K562 (cell line): ENCODE data around the gene DPH1. TPM values are rescaled to one million over a fixed set of nuclear protein-coding genes. Genes with fewer than 3 reads are reported as not detected.

Source experiments
- ATAC-seq: fragments of 200-7000 bp; cut with Tn5 transposase; 3 replicates; pipeline ENCODE4 v1.9.1; 2020; ENCODE audit warnings: moderate library complexity
- BruUV-seq: library from RNA; stranded (reverse); fragments of 400-500 nt; replicated peaks from 2 replicates; lab custom pipeline; 2021; lab: Mats Ljungman, UMichigan
- CTCF ChIA-PET: fragments of 300-600 bp; formaldehyde crosslinking; extraction: SDS; loops from one replicate; lab custom pipeline; 2021; ENCODE audit warnings: low intra/inter-chr PET ratio; lab: Yijun Ruan, JAX
- POLR2A ChIA-PET: fragments of 300-600, 350-650 bp; sonication (Branson Sonifier 250); formaldehyde crosslinking; extraction: SDS; loops from one replicate; lab custom pipeline; 2021; ENCODE audit warnings: antibody characterized with exemption, inconsistent platforms; lab: Yijun Ruan, JAX
- DNase-seq, 4 experiments: peaks; one replicate each; pipeline versions ENCODE4 v3.0.0 to v3.0.0-alpha.2; 2011 to 2018; ENCODE audit warnings: low spot score in 3 of 4, mixed read lengths in 3 of 4; ENCODE audit errors: extremely low read depth in 1 of 4
- FAIRE-seq: peaks from 2 replicates; lab custom pipeline; 2011; peaks lifted over from hg19 to GRCh38; lab: Jason Lieb, UNC
- H2AFZ ChIP-seq: 2 replicates; pipeline ENCODE4 v1.6.0; 2011; ENCODE audit warnings: low read depth, low read length, control low read depth, inconsistent platforms
- H3K27ac ChIP-seq: fragments of 200-600 bp; 3 replicates; pipeline ENCODE4 v1.8.0; 2011; ENCODE audit warnings: low read depth, mild to moderate bottlenecking, control low read depth, inconsistent platforms, low read length, moderate library complexity, mixed read lengths; ENCODE audit errors: extremely low read depth
- H3K27me3 ChIP-seq, 2 experiments: fragments of 300-600 bp in 1 of 2; 2 replicates in 1 of 2; 3 replicates in 1 of 2; pipeline versions ENCODE4 v1.6.0 to v1.8.0; 2011; ENCODE audit warnings: inconsistent platforms in 2 of 2, low read length in 2 of 2, mild to moderate bottlenecking in 1 of 2, mixed read lengths in 1 of 2, moderate library complexity in 1 of 2; ENCODE audit not compliant: control insufficient read depth in 2 of 2, insufficient read depth in 2 of 2
- H3K36me3 ChIP-seq: fragments of 300-600 bp; 3 replicates; pipeline ENCODE4 v1.8.0; 2011; ENCODE audit warnings: mild to moderate bottlenecking, low read length, inconsistent platforms; ENCODE audit not compliant: control insufficient read depth, insufficient read depth
- H3K4me1 ChIP-seq, 2 experiments: fragments of 200-600 bp in 1 of 2; replicated peaks in 1 of 2; 2 replicates in 1 of 2; 3 replicates in 1 of 2; pipeline versions ENCODE4 v1.5.1 to v1.8.0; 2011; ENCODE audit warnings: inconsistent platforms in 2 of 2, low read length in 2 of 2, mild to moderate bottlenecking in 1 of 2, mixed read lengths in 1 of 2, moderate library complexity in 1 of 2; ENCODE audit not compliant: control insufficient read depth in 2 of 2, insufficient read depth in 2 of 2
- H3K4me2 ChIP-seq: 2 replicates; pipeline ENCODE4 v1.6.1; 2011; ENCODE audit warnings: low read length, control low read depth, inconsistent platforms, mixed read lengths; ENCODE audit not compliant: insufficient read depth
- H3K4me3 ChIP-seq: fragments of 200-600 bp; sonication (generic), shearing (Covaris generic); 2 replicates; pipeline ENCODE4 v1.5.1; 2016; ENCODE audit warnings: control low read depth, inconsistent platforms
- H3K79me2 ChIP-seq: fragments of 200-600 bp; 3 replicates; pipeline ENCODE4 v1.8.0; 2011; ENCODE audit warnings: low read length, inconsistent platforms; ENCODE audit not compliant: control insufficient read depth, insufficient read depth
- H3K9ac ChIP-seq, 2 experiments: 2 replicates each; pipeline versions ENCODE4 v1.6.0 to v1.6.1; 2011; ENCODE audit warnings: low read depth in 2 of 2, low read length in 2 of 2, control low read depth in 1 of 2, inconsistent platforms in 1 of 2, mild to moderate bottlenecking in 1 of 2, mixed read lengths in 1 of 2; ENCODE audit not compliant: insufficient read depth in 1 of 2
- H3K9me1 ChIP-seq: one replicate; pipeline ENCODE4 v1.6.0; 2011; ENCODE audit warnings: inconsistent platforms, mild to moderate bottlenecking, low read length, moderate library complexity; ENCODE audit not compliant: control insufficient read depth, insufficient read depth
- H3K9me3 ChIP-seq: replicated peaks from 2 replicates; pipeline ENCODE4 v1.5.1; 2011; ENCODE audit warnings: low read depth, low read length, inconsistent platforms; ENCODE audit not compliant: control insufficient read depth, insufficient read depth
- H4K20me1 ChIP-seq: replicated peaks from 2 replicates; pipeline ENCODE4 v1.6.1; 2011; ENCODE audit warnings: low read length, inconsistent platforms, mixed read lengths; ENCODE audit not compliant: control insufficient read depth, insufficient read depth
- ATF7 ChIP-seq: fragments of 450-650 bp; IDR thresholded peaks from 2 replicates; pipeline ENCODE4 v1.7.1; 2014; ENCODE audit warnings: mild to moderate bottlenecking, moderate library complexity
- CHD1 ChIP-seq: fragments of 200-600 bp; sonication (generic); IDR thresholded peaks from one replicate; pipeline ENCODE4 v1.6.1; 2012; ENCODE audit warnings: mild to moderate bottlenecking, moderate library complexity, low read length, inconsistent platforms
- ELF4 ChIP-seq: fragments of 450-650 bp; formaldehyde crosslinking; IDR thresholded peaks from 2 replicates; pipeline ENCODE4 v1.4.0; 2022; ENCODE audit warnings: missing genetic modification characterization
- HIVEP1 ChIP-seq: fragments of 250-450 bp; sonication (Bioruptor Pico); IDR thresholded peaks from 2 replicates; pipeline ENCODE4 v1.4.0; 2020; ENCODE audit warnings: mild to moderate bottlenecking
- MCM3 ChIP-seq: fragments of 450-650 bp; IDR thresholded peaks from 2 replicates; pipeline ENCODE4 v1.6.1; 2016
- NFE2L1 ChIP-seq: fragments of 450-650 bp; IDR thresholded peaks from 2 replicates; pipeline ENCODE4 v1.6.1; 2016; ENCODE audit warnings: missing genetic modification characterization, low read depth, mild to moderate bottlenecking, missing compliant biosample characterization, moderate library complexity, borderline replicate concordance
- RUNX1 ChIP-seq: sonication (generic); IDR thresholded peaks from 2 replicates; pipeline ENCODE4 v1.6.1; 2016; ENCODE audit warnings: antibody characterized with exemption, low read depth
- SETDB1 ChIP-seq: IDR thresholded peaks from one replicate; pipeline ENCODE4 v1.6.1; 2012; ENCODE audit warnings: low read length, control low read depth, inconsistent platforms
- ZC3H11A ChIP-seq: IDR thresholded peaks from 2 replicates; pipeline ENCODE4 v1.6.1; 2012; ENCODE audit warnings: low read depth, low read length, improper control_type of control experiment
- ZNF121 ChIP-seq: sonication (generic); formaldehyde crosslinking; conservative IDR thresholded peaks from 2 replicates; pipeline ENCODE4 v1.8.0; 2022; ENCODE audit warnings: missing genetic modification reagents
- ZNF586 ChIP-seq: fragments of 450-650 bp; formaldehyde crosslinking; conservative IDR thresholded peaks from 2 replicates; pipeline ENCODE4 v1.4.0; 2020; ENCODE audit warnings: mild to moderate bottlenecking, moderate library complexity
- ZNF76 ChIP-seq: fragments of 250-450 bp; sonication (Bioruptor Pico); IDR thresholded peaks from 2 replicates; pipeline ENCODE4 v1.4.0; 2020; ENCODE audit warnings: mild to moderate bottlenecking, moderate library complexity, borderline replicate concordance
- ZNF764 ChIP-seq: fragments of 250-450 bp; sonication (Bioruptor Pico); IDR thresholded peaks from 2 replicates; pipeline ENCODE4 v1.4.0; 2020; ENCODE audit warnings: low read depth, mild to moderate bottlenecking, moderate library complexity
- WGBS: fragments of 100-300 bp; shearing (Covaris generic); methylation state at CpG from one replicate; pipeline ENCODE4 v1.1.6; 2016; ENCODE audit warnings: low coverage, mixed read lengths; ENCODE audit not compliant: insufficient coverage; ENCODE audit errors: missing lambda C conversion rate; 5-methylcytosine and 5-hydroxymethylcytosine counted together
- in situ Hi-C: fragments of 300-500 bp; cut with MboI; formaldehyde crosslinking; loops from 4 replicates; pipeline ENCODE4 v1.15.0; 2018; ENCODE audit warnings: inconsistent platforms, mixed read lengths
- intact Hi-C: fragments of 100-400 bp; cut with micrococcal nuclease; formaldehyde crosslinking; loops from 2 replicates; pipeline ENCODE4 v1.14.2; 2022
- polyA plus RNA-seq, 8 experiments: library from polyadenylated mRNA; depleted of rRNA in 4 of 8; stranded (reverse) in 5 of 8; unstranded in 3 of 8; fragments of >200 nt; fragmentation: Nextera tagmentation in 2 of 8; fragmentation: Illumina TruSeq in 1 of 8; extraction: Ambion mirVana in 2 of 8; extraction: Trizol in 1 of 8; gene quantifications; 2 replicates each; pipeline versions ENCODE4 v1.2.1 to v1.2.3, GENCODE V29; 2011 to 2014; ENCODE audit warnings: inconsistent platforms in 1 of 8, missing spikeins in 1 of 8
- total RNA-seq, 7 experiments: library from RNA; depleted of rRNA in 6 of 7; stranded (reverse); fragments of >200 nt in 6 of 7; fragmentation: Illumina TruSeq in 2 of 7; extraction: Trizol in 2 of 7; gene quantifications; 2 replicates each; pipeline versions ENCODE4 v1.2.1 to v1.2.3, GENCODE V29; 2011 to 2021; ENCODE audit warnings: low replicate concordance in 1 of 7
- TF ChIP-seq, protein P1 (sequence below): IDR thresholded peaks from 3 replicates; pipeline ENCODE4 v1.6.1; 2011; ENCODE audit warnings: borderline replicate concordance, mild to moderate bottlenecking; ENCODE audit not compliant: insufficient read length, insufficient read depth
- TF ChIP-seq, protein P2 (sequence below): fragments of 450-650 bp; formaldehyde crosslinking; IDR thresholded peaks from 2 replicates; pipeline ENCODE4 v1.4.0; 2020; ENCODE audit warnings: mild to moderate bottlenecking, moderate library complexity

The DPH1 gene
- total and polyA plus RNA-seq, 9 of the 15 experiments (the other 6 are each of a cell fraction or from before 2014, with no cell fraction given) = 0.42 to 40.6 (median 20.2) TPM

DNA sequence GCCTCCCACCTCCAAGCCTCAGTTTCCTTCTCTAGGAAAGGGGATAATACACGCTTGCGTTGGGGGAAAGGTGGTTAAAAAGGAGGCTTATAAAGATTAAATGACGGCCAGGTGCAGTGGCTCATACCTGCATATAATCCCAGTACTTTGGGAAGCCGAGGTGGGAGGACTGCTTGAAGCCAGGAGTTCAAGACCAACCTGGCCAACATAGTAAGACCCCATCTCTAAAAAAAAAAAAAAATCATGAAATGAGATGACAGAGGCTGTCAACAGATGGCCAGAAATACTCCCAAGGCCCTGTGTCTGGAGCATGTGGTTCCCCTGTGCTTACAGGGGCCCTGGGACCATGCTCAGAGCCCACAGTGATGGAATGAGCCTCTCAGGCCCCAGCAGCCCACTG, 35.2 kb upstream of the DPH1 start:
- no peak for DNase-seq
- in situ Hi-C loops = no loop called here

DNA sequence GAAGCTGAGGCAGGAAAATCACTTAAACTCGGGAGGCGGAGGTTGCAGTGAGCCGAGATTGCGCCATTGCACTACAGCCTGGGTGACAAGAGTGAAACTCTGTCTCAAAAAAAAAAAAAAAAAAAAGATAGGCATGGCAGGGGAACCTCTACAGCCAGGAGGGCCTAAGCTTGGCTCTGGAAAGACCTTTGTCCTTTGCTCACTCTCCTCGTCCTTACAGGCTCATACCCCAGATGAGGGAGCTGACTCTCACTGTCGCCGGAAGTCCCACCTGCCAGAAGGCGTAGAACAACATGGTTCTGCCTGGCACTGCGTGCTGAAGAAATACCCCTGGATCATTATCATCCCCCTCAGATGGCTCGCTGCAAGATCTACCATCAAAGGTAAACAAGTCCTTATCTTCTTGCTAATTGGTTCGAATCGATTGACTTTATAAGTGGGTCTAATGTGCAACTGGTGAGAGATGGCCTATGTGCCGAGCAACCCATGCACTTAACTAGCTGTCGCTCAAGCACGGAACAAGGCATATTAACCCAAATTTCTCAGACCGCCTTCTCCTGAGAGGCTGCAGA, 34.5 kb upstream of the DPH1 start:
- H3K79me2 ChIP-seq = no peaks in the 10 kb centered on the region
- no peak for DNase-seq
- no peak for FAIRE-seq
- H2AFZ ChIP-seq = no peak overlapping the region
- no peak overlapping the region for H3K4me3 ChIP-seq
- POLR2A ChIA-PET = no interaction called here
- no peaks in the 10 kb centered on the region for H3K9me3 ChIP-seq
- H3K9me1 ChIP-seq = no peaks in the 10 kb centered on the region
- H3K27ac ChIP-seq = no peak overlapping the region
- 45% methylated on average over 9 of the region's 16 CpGs for WGBS
- CTCF ChIA-PET = no interaction called here
- BruUV-seq = no TSS peak
- H3K4me2 ChIP-seq = no peak overlapping the region
- H3K4me1 ChIP-seq = peaks cover 0 to 6% of the 10 kb centered on the region in 2 experiments; a peak in 2 of 5 replicates
- 0 out of 2 replicates have a peak, but pooled peaks cover 8% of the 10 kb centered on the region for H4K20me1 ChIP-seq
- in situ Hi-C loops (no loop called here), intact Hi-C loops (no loop called here)
- peaks cover 9 to 44% of the 10 kb centered on the region in 2 experiments; a peak in 4 of 5 replicates for H3K27me3 ChIP-seq
- no peak for ATAC-seq
- no peak overlapping the region for H3K9ac ChIP-seq
- H3K36me3 ChIP-seq = no peaks in the 10 kb centered on the region
- TF ChIP-seq ZNF586 = no peak
- TF ChIP-seq, protein P1, sequence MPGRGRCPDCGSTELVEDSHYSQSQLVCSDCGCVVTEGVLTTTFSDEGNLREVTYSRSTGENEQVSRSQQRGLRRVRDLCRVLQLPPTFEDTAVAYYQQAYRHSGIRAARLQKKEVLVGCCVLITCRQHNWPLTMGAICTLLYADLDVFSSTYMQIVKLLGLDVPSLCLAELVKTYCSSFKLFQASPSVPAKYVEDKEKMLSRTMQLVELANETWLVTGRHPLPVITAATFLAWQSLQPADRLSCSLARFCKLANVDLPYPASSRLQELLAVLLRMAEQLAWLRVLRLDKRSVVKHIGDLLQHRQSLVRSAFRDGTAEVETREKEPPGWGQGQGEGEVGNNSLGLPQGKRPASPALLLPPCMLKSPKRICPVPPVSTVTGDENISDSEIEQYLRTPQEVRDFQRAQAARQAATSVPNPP = no peak
- TF ChIP-seq HIVEP1 = no peak
- no peak for TF ChIP-seq ATF7
- no peak for TF ChIP-seq ZNF76 (CRISPR knock-in tag)
- TF ChIP-seq ZNF764 (CRISPR knock-in tag) = no peak
- TF ChIP-seq, protein P2, sequence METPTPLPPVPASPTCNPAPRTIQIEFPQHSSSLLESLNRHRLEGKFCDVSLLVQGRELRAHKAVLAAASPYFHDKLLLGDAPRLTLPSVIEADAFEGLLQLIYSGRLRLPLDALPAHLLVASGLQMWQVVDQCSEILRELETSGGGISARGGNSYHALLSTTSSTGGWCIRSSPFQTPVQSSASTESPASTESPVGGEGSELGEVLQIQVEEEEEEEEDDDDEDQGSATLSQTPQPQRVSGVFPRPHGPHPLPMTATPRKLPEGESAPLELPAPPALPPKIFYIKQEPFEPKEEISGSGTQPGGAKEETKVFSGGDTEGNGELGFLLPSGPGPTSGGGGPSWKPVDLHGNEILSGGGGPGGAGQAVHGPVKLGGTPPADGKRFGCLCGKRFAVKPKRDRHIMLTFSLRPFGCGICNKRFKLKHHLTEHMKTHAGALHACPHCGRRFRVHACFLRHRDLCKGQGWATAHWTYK (CRISPR knock-in tag) = no peak
- TF ChIP-seq RUNX1 = no peak
- TF ChIP-seq MCM3 = no peak
- TF ChIP-seq NFE2L1 (tag) = no peak
- no peak for TF ChIP-seq SETDB1
- TF ChIP-seq CHD1 = no peak
- TF ChIP-seq ZC3H11A = no peak
- TF ChIP-seq ELF4 = no peak

More for the DNA sequence above, 35.2 kb upstream of the DPH1 start:
- no TSS peak for BruUV-seq
- WGBS = 3% methylated on average over 4 of the region's 4 CpGs
- 0 out of 2 replicates have a peak, but pooled peaks cover 8% of the 10 kb centered on the region for H4K20me1 ChIP-seq
- peaks cover 0 to 3% of the 10 kb centered on the region in 2 experiments; a peak in 2 of 5 replicates for H3K4me1 ChIP-seq
- H3K36me3 ChIP-seq = no peaks in the 10 kb centered on the region
- no peaks in the 10 kb centered on the region for H3K79me2 ChIP-seq
- no peak overlapping the region for H3K4me3 ChIP-seq
- POLR2A ChIA-PET = no interaction called here
- TF ChIP-seq ZNF121 (CRISPR knock-in tag) (0 out of 2 replicates have a peak, but pooled peaks have one; percentile 10), ATF7 (no peak)
- H3K27ac ChIP-seq = no peak overlapping the region
- peaks cover 9 to 45% of the 10 kb centered on the region in 2 experiments; a peak in 4 of 5 replicates for H3K27me3 ChIP-seq
- CTCF ChIA-PET = no interaction called here
- no peaks in the 10 kb centered on the region for H3K9me3 ChIP-seq
- no peak overlapping the region for H3K4me2 ChIP-seq
- H3K9ac ChIP-seq = no peak overlapping the region
- H2AFZ ChIP-seq = no peak overlapping the region
- H3K9me1 ChIP-seq = no peaks in the 10 kb centered on the region
- no peak for ATAC-seq
- no peak for FAIRE-seq
- intact Hi-C loops = no loop called here
